ENCODE results near the gene UBR1.
"Not testable (repeated sequence)": the region's sequence is repeated elsewhere in the genome, so short reads cannot be mapped to it uniquely, and the experiment has no call there.

UBR1 gene

DNA sequence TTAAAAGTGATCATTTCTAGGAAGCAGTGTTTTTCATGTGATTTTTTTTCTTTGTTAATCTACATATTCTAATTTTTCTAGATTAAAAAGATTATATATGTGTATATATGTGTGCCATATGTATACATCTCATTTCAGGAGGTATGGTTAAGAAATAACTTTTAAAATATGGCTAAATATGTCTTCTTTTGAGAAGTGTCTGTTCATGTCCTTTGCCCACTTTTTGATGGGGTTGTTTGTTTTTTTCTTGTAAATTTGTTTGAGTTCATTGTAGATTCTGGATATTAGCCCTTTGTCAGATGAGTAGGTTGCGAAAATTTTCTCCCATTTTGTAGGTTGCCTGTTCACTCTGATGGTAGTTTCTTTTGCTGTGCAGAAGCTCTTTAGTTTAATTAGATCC, 70.6 kb downstream of the UBR1 start:
- H4K8ac ChIP-seq (ENCODE audit: low read depth, low read length); H2BK12ac ChIP-seq (ENCODE audit: low read length); H2BK15ac ChIP-seq (ENCODE audit: low read length); H3K4me2 ChIP-seq (ENCODE audit: insufficient read depth, low read length, poor library complexity, severe bottlenecking); H3K27me3 ChIP-seq (ENCODE audit: control insufficient read depth in 3 of 3, insufficient read depth in 3 of 3, low read depth in 1 of 3, low read length in 3 of 3); H3K4ac ChIP-seq (ENCODE audit: low read length); H3K9ac ChIP-seq (ENCODE audit: low read depth, low read length, poor library complexity); H3K79me1 ChIP-seq (ENCODE audit: low read depth, low read length); H3K27ac ChIP-seq (replicated peaks; ENCODE audit: low read length); H2AFZ ChIP-seq (ENCODE audit: low read length); H2BK120ac ChIP-seq (ENCODE audit: low read depth, low read length); H3K4me3 ChIP-seq (ENCODE audit: low read length in 2 of 2); H3K18ac ChIP-seq (ENCODE audit: low read length); H2AK5ac ChIP-seq (ENCODE audit: low read depth, low read length); H3K4me1 ChIP-seq (ENCODE audit: control insufficient read depth in 2 of 2, insufficient read depth in 1 of 2, low read depth in 1 of 2, low read length in 2 of 2); DNase-seq (ENCODE audit: low spot score); H3K23ac ChIP-seq (ENCODE audit: low read depth, low read length, poor library complexity); H4K91ac ChIP-seq (ENCODE audit: low read depth, low read length, poor library complexity); H2BK5ac ChIP-seq (ENCODE audit: low read length); H3K14ac ChIP-seq (ENCODE audit: low read length): not testable (repeated sequence)
- Histone ChIP-seq H3K36me3 (replicated peaks in 1 of 2; ENCODE audit: control insufficient read depth in 2 of 2, insufficient read depth in 2 of 2, low read length in 2 of 2) (peaks cover 2 to 68% of the 10 kb centered on the region in 2 donors), H3K9me3 (replicated peaks in 1 of 2; ENCODE audit: control insufficient read depth in 2 of 2, insufficient read depth in 1 of 2, low read depth in 1 of 2, low read length in 2 of 2) (peaks cover 0 to 12% of the 10 kb centered on the region in 2 donors)
- WGBS, 2 donors (ENCODE audit: extremely low coverage in 2 of 2, insufficient read length in 2 of 2, insufficient replicate concordance in 1 of 2): no CpG with 5 or more reads among the region's 1 CpG

DNA sequence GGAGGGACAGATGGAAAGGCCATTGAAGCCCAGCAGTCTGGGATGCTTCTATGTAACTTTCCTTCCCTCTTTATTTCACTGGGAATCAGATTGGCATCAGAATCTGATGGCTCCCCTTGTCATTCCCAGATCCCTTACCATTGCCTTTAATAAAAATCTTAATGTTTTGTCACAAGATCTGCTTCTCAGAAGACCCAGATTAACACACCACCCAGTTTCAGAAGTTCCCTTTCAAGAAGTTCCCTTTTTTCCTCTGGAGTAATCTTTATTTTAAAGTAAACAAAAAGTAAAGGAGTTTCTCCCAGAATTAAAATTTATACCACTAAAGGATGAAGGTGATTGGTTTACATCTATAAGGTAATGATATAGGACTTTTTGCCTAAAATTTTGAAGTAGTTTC, 76.4 kb downstream of the UBR1 start:
- Histone ChIP-seq H4K8ac (ENCODE audit: low read depth, low read length) (no peak overlapping the region), H2AFZ (ENCODE audit: low read length) (no peak overlapping the region), H3K36me3 (replicated peaks in 1 of 2; ENCODE audit: control insufficient read depth in 2 of 2, insufficient read depth in 2 of 2, low read length in 2 of 2) (peaks cover 6 to 95% of the 10 kb centered on the region in 2 donors), H2AK5ac (ENCODE audit: low read depth, low read length) (no peak overlapping the region), H3K4me2 (ENCODE audit: insufficient read depth, low read length, poor library complexity, severe bottlenecking) (no peak overlapping the region), H3K4me3 (ENCODE audit: low read length in 2 of 2) (no peak overlapping the region), H3K27me3 (ENCODE audit: control insufficient read depth in 3 of 3, insufficient read depth in 3 of 3, low read depth in 1 of 3, low read length in 3 of 3) (no peaks in the 10 kb centered on the region), H3K18ac (ENCODE audit: low read length) (no peak overlapping the region), H2BK15ac (ENCODE audit: low read length) (no peak overlapping the region), H3K27ac (replicated peaks; ENCODE audit: low read length) (no peak overlapping the region), H2BK120ac (ENCODE audit: low read depth, low read length) (no peak overlapping the region), H3K79me1 (ENCODE audit: low read depth, low read length) (no peaks in the 10 kb centered on the region), H3K9ac (ENCODE audit: low read depth, low read length, poor library complexity) (no peak overlapping the region), H3K4ac (ENCODE audit: low read length) (no peak overlapping the region), H2BK12ac (ENCODE audit: low read length) (no peak overlapping the region), H3K4me1 (ENCODE audit: control insufficient read depth in 2 of 2, insufficient read depth in 1 of 2, low read depth in 1 of 2, low read length in 2 of 2) (no peaks in the 10 kb centered on the region), H4K91ac (ENCODE audit: low read depth, low read length, poor library complexity) (no peak overlapping the region), H3K14ac (ENCODE audit: low read length) (no peak overlapping the region), H3K9me3 (replicated peaks in 1 of 2; ENCODE audit: control insufficient read depth in 2 of 2, insufficient read depth in 1 of 2, low read depth in 1 of 2, low read length in 2 of 2) (peaks cover 0 to 3% of the 10 kb centered on the region in 2 donors), H2BK5ac (ENCODE audit: low read length) (no peak overlapping the region), H3K23ac (ENCODE audit: low read depth, low read length, poor library complexity) (no peak overlapping the region)
- no peak for DNase-seq (ENCODE audit: low spot score)

DNA sequence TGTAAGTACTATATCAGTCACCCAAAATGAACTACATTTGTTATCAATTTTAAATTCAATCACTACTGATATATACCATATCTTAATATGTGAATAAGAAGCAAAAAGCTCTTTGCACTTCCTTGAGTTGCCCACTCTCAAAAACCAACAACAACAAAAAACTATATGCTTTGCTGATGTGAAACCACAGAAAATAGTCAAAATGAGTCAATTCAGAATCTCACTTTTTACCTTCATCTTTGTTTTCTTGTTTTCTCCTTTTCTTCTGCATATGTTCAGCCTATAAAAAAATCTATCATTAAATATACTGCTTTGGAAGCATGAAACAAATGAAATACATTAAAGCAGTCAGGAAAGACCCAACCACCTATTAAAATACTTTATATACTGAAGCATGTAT, 80.7 kb downstream of the UBR1 start:
- H3K27me3 ChIP-seq (ENCODE audit: control insufficient read depth in 3 of 3, insufficient read depth in 3 of 3, low read depth in 1 of 3, low read length in 3 of 3): no peaks in the 10 kb centered on the region
- no peaks in the 10 kb centered on the region for H3K79me1 ChIP-seq (ENCODE audit: low read depth, low read length)
- no peak overlapping the region for H2BK15ac ChIP-seq (ENCODE audit: low read length)
- no peak overlapping the region for H3K14ac ChIP-seq (ENCODE audit: low read length)
- no peak overlapping the region for H3K4me3 ChIP-seq (ENCODE audit: low read length in 2 of 2)
- no peak overlapping the region for H4K8ac ChIP-seq (ENCODE audit: low read depth, low read length)
- H4K91ac ChIP-seq (ENCODE audit: low read depth, low read length, poor library complexity): no peak overlapping the region
- H2AK5ac ChIP-seq (ENCODE audit: low read depth, low read length): no peak overlapping the region
- no peaks in the 10 kb centered on the region for H3K4me1 ChIP-seq (ENCODE audit: control insufficient read depth in 2 of 2, insufficient read depth in 1 of 2, low read depth in 1 of 2, low read length in 2 of 2)
- no peak overlapping the region for H2BK12ac ChIP-seq (ENCODE audit: low read length)
- no peak for DNase-seq (ENCODE audit: low spot score)
- no peak overlapping the region for H2BK5ac ChIP-seq (ENCODE audit: low read length)
- H3K4me2 ChIP-seq (ENCODE audit: insufficient read depth, low read length, poor library complexity, severe bottlenecking): no peak overlapping the region
- H3K18ac ChIP-seq (ENCODE audit: low read length): no peak overlapping the region
- peaks cover 11 to 100% of the 10 kb centered on the region in 2 donors for H3K36me3 ChIP-seq (replicated peaks in 1 of 2; ENCODE audit: control insufficient read depth in 2 of 2, insufficient read depth in 2 of 2, low read length in 2 of 2)
- no peak overlapping the region for H3K23ac ChIP-seq (ENCODE audit: low read depth, low read length, poor library complexity)
- no peak overlapping the region for H3K4ac ChIP-seq (ENCODE audit: low read length)
- H2AFZ ChIP-seq (ENCODE audit: low read length): no peak overlapping the region
- no peak overlapping the region for H3K9ac ChIP-seq (ENCODE audit: low read depth, low read length, poor library complexity)
- no peak overlapping the region for H3K27ac ChIP-seq (replicated peaks; ENCODE audit: low read length)
- H2BK120ac ChIP-seq (ENCODE audit: low read depth, low read length): no peak overlapping the region
- H3K9me3 ChIP-seq (replicated peaks in 1 of 2; ENCODE audit: control insufficient read depth in 2 of 2, insufficient read depth in 1 of 2, low read depth in 1 of 2, low read length in 2 of 2): peaks cover 0 to 3% of the 10 kb centered on the region in 2 donors

DNA sequence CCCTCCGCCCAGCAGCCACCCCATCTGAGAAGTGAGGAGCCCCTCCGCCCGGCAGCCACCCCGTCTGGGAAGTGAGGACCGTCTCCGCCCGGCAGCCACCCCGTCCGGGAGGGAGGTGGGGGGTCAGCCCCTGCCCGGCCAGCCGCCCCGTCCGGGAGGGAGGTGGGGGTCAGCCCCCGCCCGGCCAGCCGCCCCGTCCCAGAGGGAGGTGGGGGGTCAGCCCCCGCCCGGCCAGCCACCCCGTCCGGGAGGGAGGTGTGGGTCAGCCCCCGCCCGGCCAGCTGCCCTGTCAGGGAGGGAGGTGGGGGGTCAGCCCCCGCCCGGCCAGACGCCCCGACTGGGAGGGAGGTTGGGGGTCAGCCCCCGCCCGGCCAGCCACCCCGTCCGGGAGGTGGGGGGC, 91.2 kb downstream of the UBR1 start:
- not testable (repeated sequence) for H3K14ac ChIP-seq (ENCODE audit: low read length); H2BK5ac ChIP-seq (ENCODE audit: low read length); H3K27me3 ChIP-seq (ENCODE audit: control insufficient read depth in 3 of 3, insufficient read depth in 3 of 3, low read depth in 1 of 3, low read length in 3 of 3); H3K23ac ChIP-seq (ENCODE audit: low read depth, low read length, poor library complexity); H3K4me3 ChIP-seq (ENCODE audit: low read length in 2 of 2); H2AK5ac ChIP-seq (ENCODE audit: low read depth, low read length); H3K4me2 ChIP-seq (ENCODE audit: insufficient read depth, low read length, poor library complexity, severe bottlenecking); H2BK15ac ChIP-seq (ENCODE audit: low read length); H3K18ac ChIP-seq (ENCODE audit: low read length); H3K4ac ChIP-seq (ENCODE audit: low read length); H2BK12ac ChIP-seq (ENCODE audit: low read length); H3K79me1 ChIP-seq (ENCODE audit: low read depth, low read length); DNase-seq (ENCODE audit: low spot score); H3K9ac ChIP-seq (ENCODE audit: low read depth, low read length, poor library complexity); H3K9me3 ChIP-seq (replicated peaks in 1 of 2; ENCODE audit: control insufficient read depth in 2 of 2, insufficient read depth in 1 of 2, low read depth in 1 of 2, low read length in 2 of 2); H2BK120ac ChIP-seq (ENCODE audit: low read depth, low read length); H4K8ac ChIP-seq (ENCODE audit: low read depth, low read length); H3K27ac ChIP-seq (replicated peaks; ENCODE audit: low read length); H2AFZ ChIP-seq (ENCODE audit: low read length); H3K4me1 ChIP-seq (ENCODE audit: control insufficient read depth in 2 of 2, insufficient read depth in 1 of 2, low read depth in 1 of 2, low read length in 2 of 2); H4K91ac ChIP-seq (ENCODE audit: low read depth, low read length, poor library complexity)
- no CpG with 5 or more reads among the region's 31 CpGs for WGBS, 2 donors (ENCODE audit: extremely low coverage in 2 of 2, insufficient read length in 2 of 2, insufficient replicate concordance in 1 of 2)
- peaks cover 0 to 66% of the 10 kb centered on the region in 2 donors for H3K36me3 ChIP-seq (replicated peaks in 1 of 2; ENCODE audit: control insufficient read depth in 2 of 2, insufficient read depth in 2 of 2, low read length in 2 of 2)
